Heart right ventricle (tissue), 16 donors: Measurements from ENCODE around the gene LSM14B. TPM values are rescaled to one million over a fixed set of nuclear protein-coding genes. Genes with fewer than 3 reads are reported as not detected.

Source experiments
- ATAC-seq, 8 donors: fragments of 200-7000 bp; cut with Tn5 transposase; one replicate each; pipeline ENCODE4 v1.9.1; 2020; ENCODE audit warnings: mild to moderate bottlenecking in 8 of 8, moderate library complexity in 8 of 8, moderate number of reproducible peaks in 1 of 8
- DNase-seq, 2 donors: peaks; one replicate each; pipeline ENCODE4 v3.0.0-alpha.2; 2020
- H3K27ac ChIP-seq, 10 donors: fragments of 200-600 bp; sonication (generic) in 2 of 10; one replicate each; pipeline versions ENCODE4 v1.5.0 to v1.8.0; 2020 to 2022; ENCODE audit warnings: mild to moderate bottlenecking in 3 of 10
- H3K27me3 ChIP-seq, 7 donors: fragments of 200-600 bp; one replicate each; pipeline ENCODE4 v1.8.0; 2021 to 2022; ENCODE audit warnings: mild to moderate bottlenecking in 2 of 7
- H3K36me3 ChIP-seq, 9 donors: fragments of 200-600 bp; sonication (generic) in 1 of 9; one replicate each; pipeline versions ENCODE4 v1.5.0 to v1.8.0; 2020 to 2022; ENCODE audit warnings: mild to moderate bottlenecking in 2 of 9
- H3K4me1 ChIP-seq, 9 donors: fragments of 200-600 bp; sonication (generic) in 1 of 9; one replicate each; pipeline versions ENCODE4 v1.5.0 to v1.8.0; 2020 to 2022; ENCODE audit warnings: mild to moderate bottlenecking in 4 of 9
- H3K4me3 ChIP-seq, 10 donors: fragments of 200-600 bp; sonication (generic) in 2 of 10; one replicate each; pipeline versions ENCODE4 v1.5.0 to v1.8.0; 2020 to 2022; ENCODE audit warnings: mild to moderate bottlenecking in 7 of 10, moderate library complexity in 2 of 10
- H3K9me3 ChIP-seq, 11 donors: fragments of 200-600 bp in 10 of 11; sonication (generic) in 2 of 11; one replicate each; pipeline versions ENCODE4 v1.5.0 to v1.8.0; 2013 to 2022; ENCODE audit warnings: mild to moderate bottlenecking in 2 of 11, control low read depth in 1 of 11, moderate library complexity in 1 of 11
- WGBS, 2 donors: extraction: QIAGEN DNeasy Blood & Tissue Kit; methylation state at CpG; one replicate each; pipeline ENCODE4 v1.1.7; 2013; ENCODE audit warnings: inconsistent platforms in 1 of 2; 5-methylcytosine and 5-hydroxymethylcytosine counted together
- intact Hi-C, 10 donors: fragments of 100-400 bp; cut with DNase I; formaldehyde crosslinking; loops; one replicate each; pipeline versions ENCODE4 v1.11.1 to v1.14.2; 2022
- polyA plus RNA-seq, 2 donors: library from polyadenylated mRNA; stranded (reverse); fragments of 200-250 nt; gene quantifications; one replicate each; pipeline ENCODE4 v1.2.3, GENCODE V29; 2013
- total RNA-seq, 10 donors: library from RNA; stranded (reverse); fragmentation: NEBNext Ultra II Directional in 3 of 10; extraction: Animal tissue kit (Norgen Biotek cat#: 25700) in 3 of 10; gene quantifications; one replicate each; pipeline versions ENCODE4 v1.2.1 to v1.2.4, GENCODE V29; 2021 to 2023
- TF ChIP-seq, protein P1 (sequence below), 9 donors: fragments of 200-600 bp; sonication (generic) in 2 of 9; IDR thresholded peaks; one replicate each; pipeline versions ENCODE4 v1.5.0 to v1.8.0; 2021 to 2022; ENCODE audit warnings: antibody characterized with exemption in 9 of 9, mild to moderate bottlenecking in 5 of 9, moderate library complexity in 1 of 9
- donor health status: Arrhythmogenic right ventricular cardiomyopathy.
- donor health status: ischemic (EF 13 %, LVEDD 7.1; RV severe dilation, severe dysfunction).
- donor health status: healthy with polysubstance abuse.
- donor health status: DM: no; HTN: yes; CAD: no.
- donor health status: DM: no; HTN: no; CAD: no.
- donor health status: ischemic (EF 25% LVEDD 6.9; RV normal size, moderate dysfunction).
- donor health status: ischemic (EF 25% LVEDD 5.7; RV mildly dilated, moderate dysfunction).
- donor health status: healthy.
- donor health status: DM: yes; HTN: yes; CAD: no.
- donor health status: Ischemic cardiomyopathy.
- donor health status: ischemic (EF 35%, LVEDD 5.7; RV mildly dilated, moderate dysfunction).
- donor health status: nonischemic (EF 11% LVEDD 7.7; RV severe dilation, severe dysfunction).
- donor health status: DM: yes; HTN: yes; CAD: no.
- donor health status: PGD.
- donor health status: ischemic (EF 29% LVEDD 5.4; RV normal size, mild dysfunction).
- donor health status: nonischemic (EF 23%, LVEDD 6.1; RV moderate dilation, normal function).

Gene LSM14B
- total and polyA plus RNA-seq, 12 donors, result 15.7 to 63.7 (median 59.6) TPM

DNA sequence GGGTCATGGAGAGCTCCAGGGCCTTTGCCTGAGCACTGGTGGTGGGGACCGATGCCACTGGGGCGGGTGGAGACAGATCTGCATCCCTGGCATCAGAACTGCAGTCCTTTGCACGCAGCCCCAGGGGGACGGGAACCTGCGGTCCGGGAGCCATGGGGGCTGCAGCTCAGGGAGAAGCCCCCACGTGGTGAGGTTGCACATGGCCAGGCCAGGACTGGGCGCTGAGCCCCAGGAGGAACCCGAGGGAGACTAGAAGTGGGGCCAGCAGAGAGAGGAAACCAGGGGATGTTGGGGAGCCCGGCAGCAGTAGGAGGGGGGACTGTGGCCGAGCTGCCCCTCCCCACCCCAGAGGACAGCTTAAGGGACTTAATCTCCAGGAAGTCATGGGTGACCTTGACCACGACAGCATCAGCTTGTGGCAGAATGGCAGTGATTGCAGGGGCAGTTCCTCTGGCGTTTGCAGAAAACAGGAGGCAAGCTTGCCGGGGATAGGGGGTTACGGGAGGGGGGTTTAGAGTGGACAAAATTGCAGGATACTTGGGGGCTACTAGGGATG, 18.0 kb upstream of the LSM14B start:
- no peak for ATAC-seq
- Histone ChIP-seq H3K4me1 (no peaks in the 10 kb centered on the region), H3K27ac (no peak overlapping the region), H3K36me3 (no peaks in the 10 kb centered on the region), H3K4me3 (no peak overlapping the region), H3K27me3 (peaks cover 0 to 8% (median 0%) of the 10 kb centered on the region in 7 donors), H3K9me3 (peaks cover 0 to 69% (median 23%) of the 10 kb centered on the region in 11 donors)
- no peak for DNase-seq
- intact Hi-C loops, result no loop called here
- 46% methylated on average over 15 of the region's 15 CpGs for WGBS, 2 donors
- TF ChIP-seq, protein P1, sequence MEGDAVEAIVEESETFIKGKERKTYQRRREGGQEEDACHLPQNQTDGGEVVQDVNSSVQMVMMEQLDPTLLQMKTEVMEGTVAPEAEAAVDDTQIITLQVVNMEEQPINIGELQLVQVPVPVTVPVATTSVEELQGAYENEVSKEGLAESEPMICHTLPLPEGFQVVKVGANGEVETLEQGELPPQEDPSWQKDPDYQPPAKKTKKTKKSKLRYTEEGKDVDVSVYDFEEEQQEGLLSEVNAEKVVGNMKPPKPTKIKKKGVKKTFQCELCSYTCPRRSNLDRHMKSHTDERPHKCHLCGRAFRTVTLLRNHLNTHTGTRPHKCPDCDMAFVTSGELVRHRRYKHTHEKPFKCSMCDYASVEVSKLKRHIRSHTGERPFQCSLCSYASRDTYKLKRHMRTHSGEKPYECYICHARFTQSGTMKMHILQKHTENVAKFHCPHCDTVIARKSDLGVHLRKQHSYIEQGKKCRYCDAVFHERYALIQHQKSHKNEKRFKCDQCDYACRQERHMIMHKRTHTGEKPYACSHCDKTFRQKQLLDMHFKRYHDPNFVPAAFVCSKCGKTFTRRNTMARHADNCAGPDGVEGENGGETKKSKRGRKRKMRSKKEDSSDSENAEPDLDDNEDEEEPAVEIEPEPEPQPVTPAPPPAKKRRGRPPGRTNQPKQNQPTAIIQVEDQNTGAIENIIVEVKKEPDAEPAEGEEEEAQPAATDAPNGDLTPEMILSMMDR (IDR thresholded peaks at IDR 0.05), result no peak

DNA sequence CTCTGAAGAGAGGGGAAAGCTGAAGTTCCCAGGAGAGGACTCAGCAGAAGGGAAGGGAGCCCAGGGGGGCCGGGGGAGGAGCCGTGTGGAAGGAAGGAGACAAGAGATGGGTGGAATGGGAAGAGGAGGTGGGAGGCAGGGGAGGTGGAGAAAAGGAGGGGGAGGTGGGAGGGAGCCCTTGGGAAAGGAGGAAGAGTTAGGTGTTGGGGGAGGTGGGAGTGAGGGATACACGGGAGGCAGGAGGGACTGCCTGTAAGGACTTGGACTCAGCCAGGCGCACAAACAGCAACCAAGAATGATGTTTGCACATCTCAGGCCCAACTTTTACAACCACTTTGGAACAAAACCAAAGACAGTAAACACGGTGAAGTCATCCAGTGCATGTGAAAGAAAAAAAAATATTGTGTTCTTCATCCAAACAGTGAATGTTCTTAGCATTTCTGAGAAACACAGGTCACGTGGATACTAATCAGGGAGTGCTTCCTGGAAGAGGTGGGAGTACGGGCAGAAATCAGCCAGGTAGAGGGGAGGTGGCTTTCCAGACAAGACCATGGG, 17.4 kb upstream of the LSM14B start:
- Histone ChIP-seq H3K4me3 (no peak overlapping the region), H3K4me1 (no peaks in the 10 kb centered on the region), H3K27ac (no peak overlapping the region), H3K27me3 (peaks cover 0 to 8% (median 0%) of the 10 kb centered on the region in 7 donors), H3K9me3 (peaks cover 0 to 74% (median 29%) of the 10 kb centered on the region in 11 donors), H3K36me3 (no peaks in the 10 kb centered on the region)
- intact Hi-C loops, result no loop called here
- ATAC-seq, result no peak
- TF ChIP-seq, protein P1 (IDR thresholded peaks at IDR 0.05), result no peak
- DNase-seq, result no peak
- 36 to 44% methylated on average over 7 of the region's 7 CpGs for WGBS, 2 donors

DNA sequence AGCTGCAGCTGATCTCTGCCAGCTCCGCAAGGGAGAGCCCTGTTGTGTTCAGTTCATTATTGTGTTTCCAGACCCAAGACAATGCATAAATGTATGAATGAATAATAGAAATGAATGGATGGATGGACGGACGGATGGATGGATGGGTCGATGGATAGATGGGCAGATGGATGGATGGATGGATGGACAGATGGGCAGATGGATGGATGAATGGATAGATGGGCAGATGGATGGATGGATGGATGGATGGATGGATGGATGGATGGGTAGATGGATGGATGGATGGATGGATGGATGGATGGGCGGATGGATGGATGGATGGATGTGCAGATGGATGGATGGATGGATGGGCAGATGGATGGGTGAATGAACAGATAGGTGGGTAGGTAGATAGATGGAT, 16.7 kb upstream of the LSM14B start:
- intact Hi-C loops, result no loop called here
- peaks cover 0 to 7% (median 0%) of the 10 kb centered on the region in 7 donors for H3K27me3 ChIP-seq
- H3K9me3 ChIP-seq, result peaks cover 0 to 75% (median 34%) of the 10 kb centered on the region in 11 donors
- ATAC-seq (no peak), DNase-seq (no peak)
- TF ChIP-seq, protein P1 (IDR thresholded peaks at IDR 0.05), result no peak
- WGBS, 2 donors, result 93 to 97% methylated on average over 5 of the region's 5 CpGs
- H3K36me3 ChIP-seq, result no peaks in the 10 kb centered on the region
- no peak overlapping the region for H3K4me3 ChIP-seq
- H3K4me1 ChIP-seq, result no peaks in the 10 kb centered on the region
- H3K27ac ChIP-seq, result no peak overlapping the region

DNA sequence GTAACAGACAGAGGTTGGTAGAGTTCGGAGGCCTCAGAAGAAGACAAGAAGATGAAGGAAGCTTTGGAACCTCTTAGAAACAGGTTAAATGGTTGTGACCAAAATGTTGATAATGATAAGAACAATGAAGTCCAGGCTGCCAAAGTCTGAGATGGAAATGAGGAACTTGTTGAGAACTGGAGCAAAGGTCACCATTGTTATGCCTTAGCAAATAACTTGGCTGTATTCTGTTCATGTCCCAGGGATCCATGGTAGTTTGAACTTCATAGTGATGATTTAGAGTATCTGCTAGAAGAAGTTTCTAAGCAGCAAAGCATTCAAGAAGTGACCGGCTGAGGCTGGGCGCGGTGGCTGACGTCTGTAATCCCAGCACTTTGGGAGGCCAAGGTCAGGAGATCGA, 11.1 kb upstream of the LSM14B start:
- TF ChIP-seq, protein P1 (IDR thresholded peaks at IDR 0.05), result no peak
- H3K27me3 ChIP-seq, result peaks cover 0 to 4% (median 0%) of the 10 kb centered on the region in 7 donors
- no peaks in the 10 kb centered on the region for H3K36me3 ChIP-seq
- ATAC-seq (no peak), DNase-seq (no peak)
- WGBS, 2 donors, result 79 to 86% methylated on average over 6 of the region's 6 CpGs
- no peak overlapping the region for H3K27ac ChIP-seq
- no peaks in the 10 kb centered on the region for H3K4me1 ChIP-seq
- H3K4me3 ChIP-seq, result no peak overlapping the region
- intact Hi-C loops, result no loop called here
- H3K9me3 ChIP-seq, result peaks cover 0 to 76% (median 43%) of the 10 kb centered on the region in 11 donors
